ENCODE data around the gene ESRRA. TPM values are rescaled to one million over a fixed set of nuclear protein-coding genes. Genes with fewer than 3 reads are reported as not detected.
A peak's percentile ranks its signal among the peaks of the same experiment; 100 is the strongest.

The ESRRA gene
- total and polyA plus RNA-seq, 2 of the 13 experiments (the other 11 are each of a cell fraction or from before 2014, with no cell fraction given): 18.1 to 36.3 TPM

GRCh38 chr11:64317325-64317960 lies 12.1 kb downstream of the ESRRA start, which contains the start of gene TRMT112 (continued):
- TF ChIP-seq ZBTB4 (CRISPR knock-in tag; IDR thresholded peaks at IDR 0.05; ENCODE audit: borderline replicate concordance) (no peak), CEBPB (IDR thresholded peaks at IDR 0.05; ENCODE audit: borderline replicate concordance, low read depth, low read length) (no peak), JUN (CRISPR knock-in tag; IDR thresholded peaks at IDR 0.05) (no peak), CBX2 (IDR thresholded peaks at IDR 0.05; ENCODE audit: low read depth, low read length) (no peak), CBX2 (CRISPR knock-in tag; IDR thresholded peaks at IDR 0.05; ENCODE audit: low read depth) (no peak), ZNF281 (CRISPR knock-in tag; IDR thresholded peaks at IDR 0.05; ENCODE audit: borderline replicate concordance) (peak; percentile 51; the same call in 1 of the 2 replicates), TIGD3 (CRISPR knock-in tag; IDR thresholded peaks at IDR 0.05; ENCODE audit: borderline replicate concordance) (no peak), PAX8 (CRISPR knock-in tag; IDR thresholded peaks at IDR 0.05; ENCODE audit: borderline replicate concordance) (no peak), FOSL2 (CRISPR knock-in tag; IDR thresholded peaks at IDR 0.05) (no peak), POLR2AphosphoS2 (IDR thresholded peaks at IDR 0.05; ENCODE audit: low read depth, low read length) (no peak), HNRNPLL (IDR thresholded peaks at IDR 0.05; ENCODE audit: low read depth, low read length, poor library complexity, severe bottlenecking) (no peak), SIX4 (CRISPR knock-in tag; IDR thresholded peaks at IDR 0.05) (no peak), ISX (CRISPR knock-in tag; conservative IDR thresholded peaks at IDR 0.05) (no peak), MAFF (IDR thresholded peaks at IDR 0.05; ENCODE audit: low read depth, low read length) (peak; percentile 87)
- TF ChIP-seq, protein P1, sequence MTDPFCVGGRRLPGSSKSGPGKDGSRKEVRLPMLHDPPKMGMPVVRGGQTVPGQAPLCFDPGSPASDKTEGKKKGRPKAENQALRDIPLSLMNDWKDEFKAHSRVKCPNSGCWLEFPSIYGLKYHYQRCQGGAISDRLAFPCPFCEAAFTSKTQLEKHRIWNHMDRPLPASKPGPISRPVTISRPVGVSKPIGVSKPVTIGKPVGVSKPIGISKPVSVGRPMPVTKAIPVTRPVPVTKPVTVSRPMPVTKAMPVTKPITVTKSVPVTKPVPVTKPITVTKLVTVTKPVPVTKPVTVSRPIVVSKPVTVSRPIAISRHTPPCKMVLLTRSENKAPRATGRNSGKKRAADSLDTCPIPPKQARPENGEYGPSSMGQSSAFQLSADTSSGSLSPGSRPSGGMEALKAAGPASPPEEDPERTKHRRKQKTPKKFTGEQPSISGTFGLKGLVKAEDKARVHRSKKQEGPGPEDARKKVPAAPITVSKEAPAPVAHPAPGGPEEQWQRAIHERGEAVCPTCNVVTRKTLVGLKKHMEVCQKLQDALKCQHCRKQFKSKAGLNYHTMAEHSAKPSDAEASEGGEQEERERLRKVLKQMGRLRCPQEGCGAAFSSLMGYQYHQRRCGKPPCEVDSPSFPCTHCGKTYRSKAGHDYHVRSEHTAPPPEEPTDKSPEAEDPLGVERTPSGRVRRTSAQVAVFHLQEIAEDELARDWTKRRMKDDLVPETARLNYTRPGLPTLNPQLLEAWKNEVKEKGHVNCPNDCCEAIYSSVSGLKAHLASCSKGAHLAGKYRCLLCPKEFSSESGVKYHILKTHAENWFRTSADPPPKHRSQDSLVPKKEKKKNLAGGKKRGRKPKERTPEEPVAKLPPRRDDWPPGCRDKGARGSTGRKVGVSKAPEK (CRISPR knock-in tag; IDR thresholded peaks at IDR 0.05; ENCODE audit: borderline replicate concordance): no peak
- TF ChIP-seq, protein P2, sequence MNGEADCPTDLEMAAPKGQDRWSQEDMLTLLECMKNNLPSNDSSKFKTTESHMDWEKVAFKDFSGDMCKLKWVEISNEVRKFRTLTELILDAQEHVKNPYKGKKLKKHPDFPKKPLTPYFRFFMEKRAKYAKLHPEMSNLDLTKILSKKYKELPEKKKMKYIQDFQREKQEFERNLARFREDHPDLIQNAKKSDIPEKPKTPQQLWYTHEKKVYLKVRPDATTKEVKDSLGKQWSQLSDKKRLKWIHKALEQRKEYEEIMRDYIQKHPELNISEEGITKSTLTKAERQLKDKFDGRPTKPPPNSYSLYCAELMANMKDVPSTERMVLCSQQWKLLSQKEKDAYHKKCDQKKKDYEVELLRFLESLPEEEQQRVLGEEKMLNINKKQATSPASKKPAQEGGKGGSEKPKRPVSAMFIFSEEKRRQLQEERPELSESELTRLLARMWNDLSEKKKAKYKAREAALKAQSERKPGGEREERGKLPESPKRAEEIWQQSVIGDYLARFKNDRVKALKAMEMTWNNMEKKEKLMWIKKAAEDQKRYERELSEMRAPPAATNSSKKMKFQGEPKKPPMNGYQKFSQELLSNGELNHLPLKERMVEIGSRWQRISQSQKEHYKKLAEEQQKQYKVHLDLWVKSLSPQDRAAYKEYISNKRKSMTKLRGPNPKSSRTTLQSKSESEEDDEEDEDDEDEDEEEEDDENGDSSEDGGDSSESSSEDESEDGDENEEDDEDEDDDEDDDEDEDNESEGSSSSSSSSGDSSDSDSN (CRISPR knock-in tag; IDR thresholded peaks at IDR 0.05): no peak
